ENCODE data around the gene CNOT8.

- TF ChIP-seq NFIC (IDR thresholded peaks at IDR 0.05): no peak
- TF ChIP-seq TCF12 (IDR thresholded peaks at IDR 0.05; ENCODE audit: low read depth): no peak
- no peak for TF ChIP-seq MAX (IDR thresholded peaks at IDR 0.05)
- TF ChIP-seq YY1 (IDR thresholded peaks at IDR 0.05; ENCODE audit: low read depth): no peak
- no peak for TF ChIP-seq CEBPB (IDR thresholded peaks at IDR 0.05)
- TF ChIP-seq EP300 (IDR thresholded peaks at IDR 0.05; ENCODE audit: borderline replicate concordance): no peak
- TF ChIP-seq FOXM1 (IDR thresholded peaks at IDR 0.05; ENCODE audit: borderline replicate concordance, low read depth): no peak
- no peak for TF ChIP-seq CREB1 (IDR thresholded peaks at IDR 0.05; ENCODE audit: low read depth)
- TF ChIP-seq TEAD4 (IDR thresholded peaks at IDR 0.05): no peak
- no peak for TF ChIP-seq TAF1 (IDR thresholded peaks at IDR 0.05; ENCODE audit: low read depth)
Observed at GRCh38 chr5:154840435-154841272, 17.8 kb upstream of the CNOT8 start.
